ENCODE results near the gene CSAD. TPM values are rescaled to one million over a fixed set of nuclear protein-coding genes. Genes with fewer than 3 reads are reported as not detected.

CSAD gene
- total and polyA plus RNA-seq, 2 experiments from 2014 or later = 3.2 to 7.1 TPM

DNA sequence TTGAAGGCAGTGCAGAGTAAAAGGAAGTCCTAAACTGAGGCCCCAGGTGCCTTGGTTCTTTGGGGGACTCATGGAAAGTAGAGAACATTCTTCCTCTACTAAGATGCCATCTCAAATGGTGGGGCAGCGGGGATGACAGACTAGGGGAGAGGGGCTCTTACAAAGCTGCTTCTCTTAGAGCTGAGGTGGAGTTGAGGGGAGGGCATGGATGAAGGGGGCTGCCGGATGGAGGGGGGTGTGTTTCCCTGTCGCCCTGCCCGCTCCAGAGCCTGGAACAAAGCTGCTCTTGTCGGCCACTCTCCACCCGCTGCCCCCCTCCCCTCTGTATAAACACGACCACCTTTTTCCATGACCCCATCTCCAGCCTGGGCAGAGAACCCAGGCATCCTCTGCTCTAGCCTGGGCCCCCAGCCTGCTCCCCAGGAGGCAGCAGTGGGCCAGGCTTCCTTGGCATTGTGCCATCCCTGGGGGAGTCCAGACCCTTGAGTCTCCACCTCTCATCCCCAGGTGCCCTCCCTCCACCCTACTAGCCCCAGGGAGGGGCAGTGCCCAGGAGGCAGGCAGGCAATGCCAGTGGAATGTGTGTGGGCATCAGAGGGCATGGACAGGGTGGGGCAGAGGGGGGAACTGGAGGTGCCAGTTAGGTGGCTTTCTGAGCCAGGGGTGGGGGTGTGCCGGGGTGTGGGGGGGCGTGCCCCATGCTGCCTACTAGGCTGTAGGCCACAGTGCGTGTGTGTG, 49.6 kb upstream of the CSAD start:
- H3K4me3 ChIP-seq = 0 out of 2 replicates have a peak overlapping the region, but pooled peaks have one; percentile 21
- TF ChIP-seq STAT1 (IDR thresholded peaks at IDR 0.05; ENCODE audit: unreplicated experiment) = no peak
- TF ChIP-seq POLR2AphosphoS5 (IDR thresholded peaks at IDR 0.05; ENCODE audit: low read depth) = no peak
- no peak for TF ChIP-seq EZH2phosphoT487 (IDR thresholded peaks at IDR 0.05; ENCODE audit: unreplicated experiment)
- TF ChIP-seq NANOG (IDR thresholded peaks at IDR 0.05; ENCODE audit: borderline replicate concordance) = no peak
- TF ChIP-seq ZNF114 (CRISPR knock-in tag; IDR thresholded peaks at IDR 0.05) = no peak
- TF ChIP-seq, protein P1, sequence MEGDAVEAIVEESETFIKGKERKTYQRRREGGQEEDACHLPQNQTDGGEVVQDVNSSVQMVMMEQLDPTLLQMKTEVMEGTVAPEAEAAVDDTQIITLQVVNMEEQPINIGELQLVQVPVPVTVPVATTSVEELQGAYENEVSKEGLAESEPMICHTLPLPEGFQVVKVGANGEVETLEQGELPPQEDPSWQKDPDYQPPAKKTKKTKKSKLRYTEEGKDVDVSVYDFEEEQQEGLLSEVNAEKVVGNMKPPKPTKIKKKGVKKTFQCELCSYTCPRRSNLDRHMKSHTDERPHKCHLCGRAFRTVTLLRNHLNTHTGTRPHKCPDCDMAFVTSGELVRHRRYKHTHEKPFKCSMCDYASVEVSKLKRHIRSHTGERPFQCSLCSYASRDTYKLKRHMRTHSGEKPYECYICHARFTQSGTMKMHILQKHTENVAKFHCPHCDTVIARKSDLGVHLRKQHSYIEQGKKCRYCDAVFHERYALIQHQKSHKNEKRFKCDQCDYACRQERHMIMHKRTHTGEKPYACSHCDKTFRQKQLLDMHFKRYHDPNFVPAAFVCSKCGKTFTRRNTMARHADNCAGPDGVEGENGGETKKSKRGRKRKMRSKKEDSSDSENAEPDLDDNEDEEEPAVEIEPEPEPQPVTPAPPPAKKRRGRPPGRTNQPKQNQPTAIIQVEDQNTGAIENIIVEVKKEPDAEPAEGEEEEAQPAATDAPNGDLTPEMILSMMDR (conservative IDR thresholded peaks at IDR 0.05; ENCODE audit: low read depth in 2 of 2) = no peak
- DNase-seq (ENCODE audit: low spot score) = no peak
- H3K4me3 Mint-ChIP-seq = no peak overlapping the region; the same call in 2 of the 3 replicates
- H3K27me3 Mint-ChIP-seq (ENCODE audit: insufficient read depth, low read depth, poor library complexity) = peaks cover 28% of the 10 kb centered on the region
- no peaks in the 10 kb centered on the region for H3K9me3 Mint-ChIP-seq
- peaks cover 64% of the 10 kb centered on the region for H3K4me1 Mint-ChIP-seq
- H3K27ac Mint-ChIP-seq = no peak overlapping the region
- peaks cover 62% of the 10 kb centered on the region for H3K4me1 ChIP-seq (ENCODE audit: insufficient read depth)
- H3K9me2 ChIP-seq (ENCODE audit: insufficient read depth) = no peaks in the 10 kb centered on the region
- no peaks in the 10 kb centered on the region for H3K36me3 ChIP-seq (ENCODE audit: insufficient read depth)
- H3K36me3 Mint-ChIP-seq (ENCODE audit: low read depth) = peaks cover 5% of the 10 kb centered on the region
- no peak for ATAC-seq
- H3K27me3 ChIP-seq (ENCODE audit: insufficient read depth) = no peaks in the 10 kb centered on the region
- H2AFZ ChIP-seq = no peak overlapping the region
- H3F3A ChIP-seq (replicated peaks; ENCODE audit: low read depth) = peaks cover 12% of the 10 kb centered on the region; the same call in 1 of the 2 replicates
- H3K4me2 ChIP-seq = peak overlapping the region; percentile 92
- H3K27ac ChIP-seq (ENCODE audit: low read depth) = no peak overlapping the region
- H4K20me1 ChIP-seq (replicated peaks; ENCODE audit: insufficient read depth) = no peaks in the 10 kb centered on the region
- peaks cover 4% of the 10 kb centered on the region; the same call in 1 of the 2 replicates for H3K79me2 ChIP-seq (replicated peaks; ENCODE audit: insufficient read depth)

DNA sequence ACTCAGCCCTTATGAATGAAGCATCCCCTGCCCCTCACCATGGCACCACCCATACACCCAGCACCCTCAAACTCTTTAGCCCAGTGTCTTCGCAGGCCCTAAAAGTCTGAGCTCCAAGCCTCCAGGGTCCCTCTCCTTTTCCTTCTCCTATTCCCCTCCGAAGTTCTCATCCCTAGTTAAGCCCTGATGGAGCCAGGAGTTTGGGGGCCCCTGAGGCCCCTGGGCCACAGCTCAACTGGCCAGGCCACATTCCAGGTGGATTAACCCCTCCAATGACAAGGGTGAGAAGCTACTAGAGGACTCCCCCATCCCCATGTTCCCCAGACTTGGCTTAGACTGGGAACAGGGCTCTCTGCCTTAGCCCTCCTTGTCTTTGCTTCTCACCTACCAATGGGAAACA, 48.7 kb upstream of the CSAD start:
- no peaks in the 10 kb centered on the region for H3K27me3 ChIP-seq (ENCODE audit: insufficient read depth)
- H2AFZ ChIP-seq = no peak overlapping the region
- Mint-ChIP-seq H3K4me3 (no peak overlapping the region; the same call in 2 of the 3 replicates), H3K27ac (no peak overlapping the region), H3K4me1 (peaks cover 64% of the 10 kb centered on the region), H3K27me3 (ENCODE audit: insufficient read depth, low read depth, poor library complexity) (peaks cover 29% of the 10 kb centered on the region), H3K36me3 (ENCODE audit: low read depth) (peaks cover 5% of the 10 kb centered on the region), H3K9me3 (no peaks in the 10 kb centered on the region)
- H3K4me1 ChIP-seq (ENCODE audit: insufficient read depth) = peaks cover 64% of the 10 kb centered on the region
- H3K4me3 ChIP-seq = peak overlapping the region; percentile 21; the same call in 1 of the 2 replicates
- no peaks in the 10 kb centered on the region for H4K20me1 ChIP-seq (replicated peaks; ENCODE audit: insufficient read depth)
- H3K36me3 ChIP-seq (ENCODE audit: insufficient read depth) = no peaks in the 10 kb centered on the region
- H3K4me2 ChIP-seq = peak overlapping the region; percentile 66; the same call in 1 of the 2 replicates
- no peak for ATAC-seq
- peak; percentile 24 for DNase-seq (ENCODE audit: low spot score)
- no peaks in the 10 kb centered on the region for H3K9me2 ChIP-seq (ENCODE audit: insufficient read depth)
- no peak overlapping the region for H3K27ac ChIP-seq (ENCODE audit: low read depth)
- H3K79me2 ChIP-seq (replicated peaks; ENCODE audit: insufficient read depth) = peaks cover 4% of the 10 kb centered on the region; the same call in 1 of the 2 replicates
- peaks cover 12% of the 10 kb centered on the region; the same call in 1 of the 2 replicates for H3F3A ChIP-seq (replicated peaks; ENCODE audit: low read depth)
- TF ChIP-seq ZNF331 (CRISPR knock-in tag; IDR thresholded peaks at IDR 0.05; ENCODE audit: low read depth) (no peak), POLR2AphosphoS5 (IDR thresholded peaks at IDR 0.05; ENCODE audit: low read depth) (no peak)
- TF ChIP-seq, protein P2, sequence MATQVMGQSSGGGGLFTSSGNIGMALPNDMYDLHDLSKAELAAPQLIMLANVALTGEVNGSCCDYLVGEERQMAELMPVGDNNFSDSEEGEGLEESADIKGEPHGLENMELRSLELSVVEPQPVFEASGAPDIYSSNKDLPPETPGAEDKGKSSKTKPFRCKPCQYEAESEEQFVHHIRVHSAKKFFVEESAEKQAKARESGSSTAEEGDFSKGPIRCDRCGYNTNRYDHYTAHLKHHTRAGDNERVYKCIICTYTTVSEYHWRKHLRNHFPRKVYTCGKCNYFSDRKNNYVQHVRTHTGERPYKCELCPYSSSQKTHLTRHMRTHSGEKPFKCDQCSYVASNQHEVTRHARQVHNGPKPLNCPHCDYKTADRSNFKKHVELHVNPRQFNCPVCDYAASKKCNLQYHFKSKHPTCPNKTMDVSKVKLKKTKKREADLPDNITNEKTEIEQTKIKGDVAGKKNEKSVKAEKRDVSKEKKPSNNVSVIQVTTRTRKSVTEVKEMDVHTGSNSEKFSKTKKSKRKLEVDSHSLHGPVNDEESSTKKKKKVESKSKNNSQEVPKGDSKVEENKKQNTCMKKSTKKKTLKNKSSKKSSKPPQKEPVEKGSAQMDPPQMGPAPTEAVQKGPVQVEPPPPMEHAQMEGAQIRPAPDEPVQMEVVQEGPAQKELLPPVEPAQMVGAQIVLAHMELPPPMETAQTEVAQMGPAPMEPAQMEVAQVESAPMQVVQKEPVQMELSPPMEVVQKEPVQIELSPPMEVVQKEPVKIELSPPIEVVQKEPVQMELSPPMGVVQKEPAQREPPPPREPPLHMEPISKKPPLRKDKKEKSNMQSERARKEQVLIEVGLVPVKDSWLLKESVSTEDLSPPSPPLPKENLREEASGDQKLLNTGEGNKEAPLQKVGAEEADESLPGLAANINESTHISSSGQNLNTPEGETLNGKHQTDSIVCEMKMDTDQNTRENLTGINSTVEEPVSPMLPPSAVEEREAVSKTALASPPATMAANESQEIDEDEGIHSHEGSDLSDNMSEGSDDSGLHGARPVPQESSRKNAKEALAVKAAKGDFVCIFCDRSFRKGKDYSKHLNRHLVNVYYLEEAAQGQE (IDR thresholded peaks at IDR 0.05; ENCODE audit: unreplicated experiment) = no peak
- TF ChIP-seq, protein P3, sequence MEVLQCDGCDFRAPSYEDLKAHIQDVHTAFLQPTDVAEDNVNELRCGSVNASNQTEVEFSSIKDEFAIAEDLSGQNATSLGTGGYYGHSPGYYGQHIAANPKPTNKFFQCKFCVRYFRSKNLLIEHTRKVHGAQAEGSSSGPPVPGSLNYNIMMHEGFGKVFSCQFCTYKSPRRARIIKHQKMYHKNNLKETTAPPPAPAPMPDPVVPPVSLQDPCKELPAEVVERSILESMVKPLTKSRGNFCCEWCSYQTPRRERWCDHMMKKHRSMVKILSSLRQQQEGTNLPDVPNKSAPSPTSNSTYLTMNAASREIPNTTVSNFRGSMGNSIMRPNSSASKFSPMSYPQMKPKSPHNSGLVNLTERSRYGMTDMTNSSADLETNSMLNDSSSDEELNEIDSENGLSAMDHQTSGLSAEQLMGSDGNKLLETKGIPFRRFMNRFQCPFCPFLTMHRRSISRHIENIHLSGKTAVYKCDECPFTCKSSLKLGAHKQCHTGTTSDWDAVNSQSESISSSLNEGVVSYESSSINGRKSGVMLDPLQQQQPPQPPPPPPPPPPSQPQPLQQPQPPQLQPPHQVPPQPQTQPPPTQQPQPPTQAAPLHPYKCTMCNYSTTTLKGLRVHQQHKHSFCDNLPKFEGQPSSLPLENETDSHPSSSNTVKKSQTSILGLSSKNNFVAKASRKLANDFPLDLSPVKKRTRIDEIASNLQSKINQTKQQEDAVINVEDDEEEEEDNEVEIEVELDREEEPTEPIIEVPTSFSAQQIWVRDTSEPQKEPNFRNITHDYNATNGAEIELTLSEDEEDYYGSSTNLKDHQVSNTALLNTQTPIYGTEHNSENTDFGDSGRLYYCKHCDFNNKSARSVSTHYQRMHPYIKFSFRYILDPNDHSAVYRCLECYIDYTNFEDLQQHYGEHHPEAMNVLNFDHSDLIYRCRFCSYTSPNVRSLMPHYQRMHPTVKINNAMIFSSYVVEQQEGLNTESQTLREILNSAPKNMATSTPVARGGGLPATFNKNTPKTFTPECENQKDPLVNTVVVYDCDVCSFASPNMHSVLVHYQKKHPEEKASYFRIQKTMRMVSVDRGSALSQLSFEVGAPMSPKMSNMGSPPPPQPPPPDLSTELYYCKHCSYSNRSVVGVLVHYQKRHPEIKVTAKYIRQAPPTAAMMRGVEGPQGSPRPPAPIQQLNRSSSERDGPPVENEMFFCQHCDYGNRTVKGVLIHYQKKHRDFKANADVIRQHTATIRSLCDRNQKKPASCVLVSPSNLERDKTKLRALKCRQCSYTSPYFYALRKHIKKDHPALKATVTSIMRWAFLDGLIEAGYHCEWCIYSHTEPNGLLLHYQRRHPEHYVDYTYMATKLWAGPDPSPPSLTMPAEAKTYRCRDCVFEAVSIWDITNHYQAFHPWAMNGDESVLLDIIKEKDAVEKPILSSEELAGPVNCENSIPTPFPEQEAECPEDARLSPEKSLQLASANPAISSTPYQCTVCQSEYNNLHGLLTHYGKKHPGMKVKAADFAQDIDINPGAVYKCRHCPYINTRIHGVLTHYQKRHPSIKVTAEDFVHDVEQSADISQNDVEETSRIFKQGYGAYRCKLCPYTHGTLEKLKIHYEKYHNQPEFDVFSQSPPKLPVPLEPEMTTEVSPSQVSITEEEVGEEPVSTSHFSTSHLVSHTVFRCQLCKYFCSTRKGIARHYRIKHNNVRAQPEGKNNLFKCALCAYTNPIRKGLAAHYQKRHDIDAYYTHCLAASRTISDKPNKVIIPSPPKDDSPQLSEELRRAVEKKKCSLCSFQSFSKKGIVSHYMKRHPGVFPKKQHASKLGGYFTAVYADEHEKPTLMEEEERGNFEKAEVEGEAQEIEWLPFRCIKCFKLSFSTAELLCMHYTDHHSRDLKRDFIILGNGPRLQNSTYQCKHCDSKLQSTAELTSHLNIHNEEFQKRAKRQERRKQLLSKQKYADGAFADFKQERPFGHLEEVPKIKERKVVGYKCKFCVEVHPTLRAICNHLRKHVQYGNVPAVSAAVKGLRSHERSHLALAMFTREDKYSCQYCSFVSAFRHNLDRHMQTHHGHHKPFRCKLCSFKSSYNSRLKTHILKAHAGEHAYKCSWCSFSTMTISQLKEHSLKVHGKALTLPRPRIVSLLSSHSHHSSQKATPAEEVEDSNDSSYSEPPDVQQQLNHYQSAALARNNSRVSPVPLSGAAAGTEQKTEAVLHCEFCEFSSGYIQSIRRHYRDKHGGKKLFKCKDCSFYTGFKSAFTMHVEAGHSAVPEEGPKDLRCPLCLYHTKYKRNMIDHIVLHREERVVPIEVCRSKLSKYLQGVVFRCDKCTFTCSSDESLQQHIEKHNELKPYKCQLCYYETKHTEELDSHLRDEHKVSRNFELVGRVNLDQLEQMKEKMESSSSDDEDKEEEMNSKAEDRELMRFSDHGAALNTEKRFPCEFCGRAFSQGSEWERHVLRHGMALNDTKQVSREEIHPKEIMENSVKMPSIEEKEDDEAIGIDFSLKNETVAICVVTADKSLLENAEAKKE (CRISPR knock-in tag; IDR thresholded peaks at IDR 0.05) = no peak
